Brain microvascular endothelial cell (primary cell): ENCODE results near the gene CCNG1.

ENCODE experiments used
- DNase-seq: peaks from one replicate; pipeline ENCODE4 v3.0.0-alpha.2; 2020
- H3K27ac ChIP-seq: fragments of 250-450 bp; sonication (Bioruptor Pico); 2 replicates; pipeline ENCODE4 v1.5.1; 2020; ENCODE audit warnings: mild to moderate bottlenecking, moderate library complexity
- H3K27me3 ChIP-seq: fragments of 250-450 bp; sonication (Bioruptor Pico); replicated peaks from 2 replicates; pipeline ENCODE4 v1.5.1; 2020; ENCODE audit warnings: mild to moderate bottlenecking
- H3K36me3 ChIP-seq: fragments of 250-450 bp; sonication (Bioruptor Pico); replicated peaks from 2 replicates; pipeline ENCODE4 v1.5.1; 2020; ENCODE audit warnings: mild to moderate bottlenecking
- H3K4me3 ChIP-seq: 2 replicates; pipeline ENCODE4 v1.5.1; 2011; ENCODE audit warnings: low read depth, mild to moderate bottlenecking, control low read depth, low read length, moderate library complexity
- in situ Hi-C: cut with HindIII; loops from 2 replicates; pipeline ENCODE4 v1.10.0; 2017; ENCODE audit warnings: low sequenced_read_pairs, low pct_ligation_motif_present
- TF ChIP-seq, protein P1 (sequence below): IDR thresholded peaks from 2 replicates; pipeline ENCODE4 v1.5.1; 2011; ENCODE audit warnings: low read depth, mild to moderate bottlenecking, moderate library complexity, low read length, control low read depth, inconsistent platforms; ENCODE audit errors: missing control alignments

The CCNG1 gene

DNA sequence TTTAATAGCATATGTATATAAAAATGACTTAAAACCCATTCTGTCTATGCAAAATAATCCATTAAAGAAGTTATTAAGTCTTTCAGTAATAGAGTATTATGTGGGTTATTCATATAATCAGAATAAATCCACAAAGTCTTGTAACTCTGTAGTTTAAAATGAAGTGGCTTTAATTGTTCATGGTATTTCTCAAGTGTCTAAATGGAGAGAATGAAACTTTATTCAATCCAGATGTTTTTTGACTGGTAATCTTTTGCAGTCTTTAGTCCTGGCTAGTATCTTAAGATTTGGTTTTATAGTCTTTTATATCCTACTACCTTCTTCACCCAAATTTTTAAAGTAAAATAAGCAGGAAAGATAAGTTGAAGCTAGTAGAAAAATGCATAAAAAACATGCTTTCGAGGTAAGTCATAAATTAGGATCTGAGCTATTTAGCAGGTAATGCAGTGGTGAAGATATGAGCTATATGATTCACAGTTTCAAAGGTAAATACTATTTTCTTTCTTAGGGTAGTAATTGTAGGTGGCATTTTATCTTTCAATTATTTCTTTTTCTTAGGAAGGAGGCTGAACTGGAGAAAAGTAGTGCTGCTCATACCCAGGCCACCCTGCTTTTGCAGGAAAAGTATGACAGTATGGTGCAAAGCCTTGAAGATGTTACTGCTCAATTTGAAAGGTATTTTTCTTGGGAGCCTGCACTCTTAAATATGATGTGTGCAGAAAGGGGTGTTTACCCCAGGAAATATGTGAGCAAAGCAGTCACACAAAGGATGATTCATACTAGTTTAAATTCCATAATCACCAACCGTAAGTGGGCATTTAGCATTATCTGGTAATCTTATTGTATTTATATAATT lies 41.0 kb downstream of the CCNG1 start:
- Histone ChIP-seq H3K27me3 (no peaks in the 10 kb centered on the region), H3K4me3 (no peak overlapping the region), H3K27ac (no peak overlapping the region), H3K36me3 (no peaks in the 10 kb centered on the region)
- DNase-seq: no peak
- in situ Hi-C loops: no loop called here
- TF ChIP-seq, protein P1, sequence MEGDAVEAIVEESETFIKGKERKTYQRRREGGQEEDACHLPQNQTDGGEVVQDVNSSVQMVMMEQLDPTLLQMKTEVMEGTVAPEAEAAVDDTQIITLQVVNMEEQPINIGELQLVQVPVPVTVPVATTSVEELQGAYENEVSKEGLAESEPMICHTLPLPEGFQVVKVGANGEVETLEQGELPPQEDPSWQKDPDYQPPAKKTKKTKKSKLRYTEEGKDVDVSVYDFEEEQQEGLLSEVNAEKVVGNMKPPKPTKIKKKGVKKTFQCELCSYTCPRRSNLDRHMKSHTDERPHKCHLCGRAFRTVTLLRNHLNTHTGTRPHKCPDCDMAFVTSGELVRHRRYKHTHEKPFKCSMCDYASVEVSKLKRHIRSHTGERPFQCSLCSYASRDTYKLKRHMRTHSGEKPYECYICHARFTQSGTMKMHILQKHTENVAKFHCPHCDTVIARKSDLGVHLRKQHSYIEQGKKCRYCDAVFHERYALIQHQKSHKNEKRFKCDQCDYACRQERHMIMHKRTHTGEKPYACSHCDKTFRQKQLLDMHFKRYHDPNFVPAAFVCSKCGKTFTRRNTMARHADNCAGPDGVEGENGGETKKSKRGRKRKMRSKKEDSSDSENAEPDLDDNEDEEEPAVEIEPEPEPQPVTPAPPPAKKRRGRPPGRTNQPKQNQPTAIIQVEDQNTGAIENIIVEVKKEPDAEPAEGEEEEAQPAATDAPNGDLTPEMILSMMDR: no peak

- H3K27ac ChIP-seq: no peak overlapping the region
- DNase-seq: no peak
- TF ChIP-seq, protein P1: no peak
- H3K4me3 ChIP-seq: no peak overlapping the region
- H3K36me3 ChIP-seq: no peaks in the 10 kb centered on the region
- in situ Hi-C loops: no loop called here
- H3K27me3 ChIP-seq: no peaks in the 10 kb centered on the region
These were observed 41.5 kb downstream of the CCNG1 start for GRCh38 chr5:163478982-163479271.

DNA sequence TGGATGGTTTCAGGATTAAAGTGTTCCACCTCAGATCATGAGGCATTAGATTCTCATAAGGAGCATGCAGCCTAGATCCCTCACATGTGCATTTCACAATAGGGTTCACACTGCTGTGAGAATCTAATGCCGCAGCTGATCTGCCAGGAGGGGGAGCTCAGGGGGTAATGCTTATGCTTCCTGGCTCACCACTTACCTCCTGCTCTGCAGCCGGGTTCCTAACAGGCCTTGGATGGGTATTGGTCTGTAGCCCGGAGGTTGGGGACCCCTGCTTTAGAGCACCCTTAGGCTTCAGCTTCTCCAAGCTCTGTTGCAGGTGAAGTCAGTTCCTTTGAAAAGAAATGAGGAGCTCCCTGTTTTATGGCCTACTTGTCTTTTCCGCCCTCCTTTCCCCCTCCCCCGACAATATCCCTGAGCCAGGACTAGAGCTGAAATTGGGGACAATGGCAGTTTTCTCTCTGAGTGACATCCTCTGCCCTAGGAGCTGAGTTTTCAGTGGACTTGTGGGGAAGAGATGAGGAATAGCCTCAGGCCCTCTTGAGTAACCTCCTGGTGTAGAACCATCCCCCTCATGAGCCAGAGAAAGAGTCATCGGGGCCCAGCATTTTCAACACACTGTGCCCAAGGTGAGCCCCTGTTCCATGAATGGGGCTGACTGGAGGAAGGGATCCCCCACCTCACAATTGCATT lies 51.8 kb downstream of the CCNG1 start:
- TF ChIP-seq, protein P1: peak; percentile 59
- H3K27me3 ChIP-seq: no peaks in the 10 kb centered on the region
- no peak overlapping the region for H3K27ac ChIP-seq
- H3K4me3 ChIP-seq: no peak overlapping the region
- peak; percentile 20 for DNase-seq
- in situ Hi-C loops: no loop called here
- no peaks in the 10 kb centered on the region for H3K36me3 ChIP-seq

DNA sequence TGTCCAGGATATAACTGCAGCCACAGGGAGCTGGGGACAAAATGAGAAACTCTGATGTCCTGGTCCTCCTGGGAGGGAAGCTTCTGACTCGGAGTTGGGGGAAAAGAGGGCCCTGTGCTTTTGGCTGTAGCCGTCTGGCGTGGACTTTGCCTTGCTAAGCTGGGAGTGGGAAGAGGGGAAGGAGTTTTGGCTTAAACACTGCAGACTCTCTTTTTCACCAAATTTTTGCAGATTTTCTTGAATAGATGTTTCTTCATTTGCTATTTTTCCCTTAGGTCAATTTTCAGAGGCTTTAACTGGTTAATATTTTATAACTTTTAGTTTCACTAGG lies 52.3 kb downstream of the CCNG1 start:
- H3K36me3 ChIP-seq: no peaks in the 10 kb centered on the region
- H3K27ac ChIP-seq: no peak overlapping the region
- no peak for DNase-seq
- H3K27me3 ChIP-seq: no peaks in the 10 kb centered on the region
- in situ Hi-C loops: no loop called here
- H3K4me3 ChIP-seq: no peak overlapping the region
- TF ChIP-seq, protein P1: no peak
